Activated T-cell treated with anti-CD3 and anti-CD28 coated beads, Interleukin-2, amount 50 U/mL, for 4 hours (primary cell): ENCODE data around the gene CD34. TPM values are rescaled to one million over a fixed set of nuclear protein-coding genes. Genes with fewer than 3 reads are reported as not detected.
A peak's percentile ranks its signal among the peaks of the same experiment; 100 is the strongest.

ENCODE experiments used
- ATAC-seq, 2 donors: fragments of 200-7000 bp; cut with Tn5 transposase; one replicate each; pipeline ENCODE4 v1.10.0; 2021
- DNase-seq: peaks from one replicate; pipeline ENCODE4 v3.0.0-alpha.2; 2020
- H3K27me3 Mint-ChIP-seq: one replicate; pipeline ENCODE4 v1.8.0; 2021; ENCODE audit warnings: low read depth, mixed read lengths
- H3K36me3 Mint-ChIP-seq: one replicate; pipeline ENCODE4 v1.8.0; 2022; ENCODE audit warnings: mixed read lengths; ENCODE audit not compliant: insufficient read depth
- H3K4me1 Mint-ChIP-seq: one replicate; pipeline ENCODE4 v1.8.0; 2021; ENCODE audit warnings: low read depth, mixed read lengths
- H3K4me3 Mint-ChIP-seq: one replicate; pipeline ENCODE4 v1.8.0; 2021; ENCODE audit warnings: mild to moderate bottlenecking, moderate library complexity, mixed read lengths
- H3K9me3 Mint-ChIP-seq: one replicate; pipeline ENCODE4 v1.8.0; 2021; ENCODE audit warnings: mixed read lengths
- total RNA-seq, 3 donors: library from RNA; stranded (reverse); gene quantifications; one replicate each; pipeline ENCODE4 v1.2.1, GENCODE V29; 2021

Gene CD34
- total RNA-seq, 3 donors from 2014 or later: 0.05 to 0.20 (median 0.08) TPM

- H3K4me1 Mint-ChIP-seq: peaks cover 83% of the 10 kb centered on the region
- H3K27me3 Mint-ChIP-seq: no peaks in the 10 kb centered on the region
- H3K4me3 Mint-ChIP-seq: peak overlapping the region; percentile 92
- H3K9me3 Mint-ChIP-seq: no peaks in the 10 kb centered on the region
- ATAC-seq (peak; percentile 13 to 21), DNase-seq (no peak)
- H3K36me3 Mint-ChIP-seq: peaks cover 10% of the 10 kb centered on the region
Measured at GRCh38 chr1:207868251-207868773, 42.6 kb downstream of the CD34 start.

DNA sequence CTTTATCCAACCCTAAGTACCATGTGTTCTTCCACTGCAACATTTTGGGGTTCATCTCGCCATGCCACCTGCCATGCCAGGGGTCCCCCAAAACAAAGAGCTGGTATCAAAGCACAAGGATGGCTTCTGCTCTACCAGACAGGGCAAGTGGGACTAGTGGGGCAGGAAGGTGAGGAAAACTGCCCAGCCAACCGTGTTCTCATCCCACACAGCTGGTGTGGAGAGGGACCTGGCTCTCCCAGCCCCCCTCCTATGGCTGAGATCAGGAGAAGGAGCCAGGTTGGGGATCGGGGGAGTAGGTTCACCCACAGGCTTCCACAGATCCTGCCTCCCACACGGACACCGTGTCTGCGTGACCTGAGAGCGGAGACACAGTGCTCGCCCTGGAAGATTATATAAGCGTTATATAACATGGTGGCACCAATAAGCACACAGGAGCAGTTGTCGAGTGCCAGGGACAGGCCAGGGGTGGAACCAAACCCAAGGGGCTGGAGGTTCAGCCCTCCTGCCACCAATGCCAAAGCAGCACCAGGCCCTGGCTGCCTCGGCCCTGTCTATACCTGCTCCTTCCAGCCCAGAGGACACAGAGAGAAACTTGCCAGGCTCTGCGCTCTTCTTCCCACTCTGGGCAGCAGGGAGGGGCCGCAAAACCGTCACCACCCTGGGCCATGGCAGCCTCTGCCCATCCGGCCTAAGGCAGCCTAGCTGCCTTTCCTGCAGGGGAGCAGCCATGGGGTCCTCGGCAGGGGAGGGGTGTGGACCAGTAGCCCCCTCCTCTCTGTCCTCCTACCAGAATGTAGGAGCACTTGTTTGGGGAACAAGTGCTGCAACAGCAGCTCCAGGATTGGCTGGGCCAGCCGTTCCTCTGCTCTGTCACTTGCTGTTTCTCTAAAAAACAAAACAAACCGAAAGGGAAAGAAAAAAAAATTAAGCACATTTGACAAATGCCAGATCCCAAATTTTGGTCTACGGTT, 43.5 kb downstream of the CD34 start:
- H3K9me3 Mint-ChIP-seq: no peaks in the 10 kb centered on the region
- no peaks in the 10 kb centered on the region for H3K27me3 Mint-ChIP-seq
- H3K4me3 Mint-ChIP-seq: peak overlapping the region; percentile 92
- H3K4me1 Mint-ChIP-seq: peaks cover 83% of the 10 kb centered on the region
- peaks cover 15% of the 10 kb centered on the region for H3K36me3 Mint-ChIP-seq
- DNase-seq (no peak), ATAC-seq (peak; percentile 31 to 33)

GRCh38 chr1:207866471-207867135, 44.3 kb downstream of the CD34 start:
- Mint-ChIP-seq H3K9me3 (no peaks in the 10 kb centered on the region), H3K36me3 (peaks cover 21% of the 10 kb centered on the region), H3K4me1 (peaks cover 85% of the 10 kb centered on the region), H3K4me3 (peak overlapping the region; percentile 92), H3K27me3 (no peaks in the 10 kb centered on the region)
- no peak for ATAC-seq
- DNase-seq: no peak

DNA sequence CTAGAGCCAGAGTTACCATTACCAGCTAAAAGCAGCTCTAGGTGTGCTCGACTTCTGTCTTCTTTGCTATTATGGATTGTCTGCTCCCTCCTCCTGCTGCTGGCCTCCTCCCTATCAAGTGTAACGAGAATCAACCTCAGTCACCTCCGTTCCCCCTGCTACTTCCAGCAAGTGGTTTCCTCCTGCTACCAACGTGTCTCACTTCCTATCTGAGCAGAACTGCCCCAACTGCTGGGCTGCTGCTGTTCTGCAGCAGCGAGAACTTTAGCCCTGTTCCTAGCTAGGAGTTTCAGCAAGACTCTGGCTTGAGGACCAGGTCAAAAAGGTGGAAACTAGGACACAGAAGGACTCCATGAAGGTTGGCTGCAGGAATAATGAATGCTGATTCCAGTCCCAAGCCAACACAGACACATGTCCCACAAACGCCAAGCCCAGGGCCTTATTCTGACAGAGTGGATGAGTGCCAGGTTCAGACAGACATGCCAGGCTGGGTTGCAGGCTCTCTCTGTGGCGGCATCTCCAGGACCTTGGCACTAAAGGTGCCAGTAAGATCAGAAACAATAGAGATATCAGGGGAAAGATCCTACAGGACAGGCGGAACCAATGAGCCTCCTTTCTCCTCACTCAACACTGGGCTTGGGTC, 46.9 kb downstream of the CD34 start:
- DNase-seq: no peak
- Mint-ChIP-seq H3K27me3 (no peaks in the 10 kb centered on the region), H3K9me3 (no peaks in the 10 kb centered on the region), H3K36me3 (peaks cover 21% of the 10 kb centered on the region), H3K4me1 (peaks cover 67% of the 10 kb centered on the region), H3K4me3 (peak overlapping the region; percentile 35)
- peak; percentile 44 to 56 for ATAC-seq

DNA sequence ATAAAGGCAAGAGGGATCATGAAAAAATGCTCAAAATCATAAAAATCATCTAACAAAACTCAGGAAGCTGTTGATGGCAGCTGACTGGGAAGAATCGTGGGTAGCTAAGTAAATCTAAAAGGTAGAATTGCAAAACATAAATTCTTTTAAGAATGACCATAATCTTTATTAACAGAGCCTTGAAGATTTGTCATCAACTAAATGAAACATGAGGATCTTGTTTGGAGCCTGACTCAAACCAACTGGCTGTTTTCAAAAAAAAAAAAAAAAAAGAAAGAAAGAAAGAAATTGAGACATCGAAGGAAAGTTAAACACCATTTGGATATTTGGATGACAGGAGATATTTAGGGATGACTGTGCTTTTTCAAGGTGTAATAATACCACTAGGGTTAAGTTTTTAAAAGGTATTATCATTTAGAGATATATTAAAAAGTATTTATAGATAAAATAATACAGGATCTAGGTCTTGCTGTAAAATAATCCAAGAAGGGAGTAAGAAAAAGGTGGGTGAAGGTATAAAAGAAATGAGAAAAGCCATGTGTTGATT, 48.6 kb downstream of the CD34 start:
- Mint-ChIP-seq H3K36me3 (peaks cover 24% of the 10 kb centered on the region), H3K4me3 (peak overlapping the region; percentile 58)
- ATAC-seq: no peak

DNA sequence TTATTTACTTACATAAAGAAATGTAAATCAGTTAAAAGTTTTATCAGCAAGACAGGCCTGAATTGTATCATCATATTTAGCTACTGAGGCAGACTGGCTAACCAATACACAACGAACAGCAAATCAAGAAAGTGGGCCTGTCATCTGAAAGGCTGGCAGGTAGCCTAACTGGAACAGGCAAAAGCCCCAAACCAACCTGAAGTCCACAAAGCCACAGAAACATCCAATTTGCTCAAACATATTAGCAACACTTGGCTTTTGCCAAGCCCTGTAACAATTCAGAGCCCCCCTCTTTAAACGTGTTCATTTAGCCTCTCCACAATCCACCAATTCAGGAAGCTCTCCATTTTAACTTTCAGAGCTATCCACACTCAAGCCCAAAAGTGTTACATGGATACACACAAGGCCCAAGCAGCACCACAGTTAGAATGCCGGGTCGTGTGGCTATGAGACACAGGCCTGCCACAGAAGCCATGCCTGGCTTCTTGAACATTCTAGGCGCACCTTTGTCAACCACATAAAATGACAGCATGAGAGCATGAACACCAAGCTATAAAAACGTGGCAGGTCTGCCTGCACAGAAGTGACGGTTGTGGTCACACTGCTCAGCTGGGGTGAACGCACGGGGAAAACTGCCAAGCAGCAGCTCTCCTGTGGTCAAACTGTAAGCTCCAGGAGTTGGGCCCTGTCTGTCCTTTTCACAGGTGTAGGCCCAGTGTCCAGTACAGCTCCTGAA, 49.3 kb downstream of the CD34 start:
- no peaks in the 10 kb centered on the region for H3K9me3 Mint-ChIP-seq
- no peaks in the 10 kb centered on the region for H3K27me3 Mint-ChIP-seq
- peaks cover 61% of the 10 kb centered on the region for H3K4me1 Mint-ChIP-seq
- DNase-seq: peak; percentile 18
- peak overlapping the region; percentile 58 for H3K4me3 Mint-ChIP-seq
- peaks cover 28% of the 10 kb centered on the region for H3K36me3 Mint-ChIP-seq
- ATAC-seq: peak; percentile 46 to 55

More for the DNA sequence above, 48.6 kb downstream of the CD34 start:
- Mint-ChIP-seq H3K27me3 (no peaks in the 10 kb centered on the region), H3K4me1 (peaks cover 63% of the 10 kb centered on the region), H3K9me3 (no peaks in the 10 kb centered on the region)
- DNase-seq: no peak

DNA sequence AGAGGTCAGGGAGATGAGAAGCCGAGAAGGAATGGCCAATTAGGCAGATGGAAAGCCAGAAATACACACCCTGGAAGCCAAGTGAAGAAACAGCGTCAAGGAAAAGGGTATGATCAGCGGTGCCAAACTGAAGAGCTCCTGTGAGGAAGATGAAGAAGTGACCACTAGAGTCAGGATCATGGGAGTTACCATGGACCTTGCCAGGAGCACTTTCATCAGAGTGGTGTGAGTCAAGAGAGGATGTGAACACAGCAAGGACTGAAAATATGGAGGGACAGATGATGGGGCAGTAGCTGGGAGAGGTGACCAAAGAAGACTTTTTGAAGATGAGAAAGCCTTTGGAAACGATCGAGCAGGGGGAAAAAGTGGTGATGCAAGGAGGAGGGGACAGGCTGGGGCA, 50.4 kb downstream of the CD34 start:
- peaks cover 26% of the 10 kb centered on the region for H3K36me3 Mint-ChIP-seq
- no peak for DNase-seq
- H3K9me3 Mint-ChIP-seq: no peaks in the 10 kb centered on the region
- peaks cover 60% of the 10 kb centered on the region for H3K4me1 Mint-ChIP-seq
- no peaks in the 10 kb centered on the region for H3K27me3 Mint-ChIP-seq
- ATAC-seq: no peak
- H3K4me3 Mint-ChIP-seq: no peak overlapping the region

GRCh38 chr1:207858806-207859205, 52.1 kb downstream of the CD34 start:
- Mint-ChIP-seq H3K27me3 (no peaks in the 10 kb centered on the region), H3K36me3 (peaks cover 26% of the 10 kb centered on the region), H3K4me3 (no peak overlapping the region)

DNA sequence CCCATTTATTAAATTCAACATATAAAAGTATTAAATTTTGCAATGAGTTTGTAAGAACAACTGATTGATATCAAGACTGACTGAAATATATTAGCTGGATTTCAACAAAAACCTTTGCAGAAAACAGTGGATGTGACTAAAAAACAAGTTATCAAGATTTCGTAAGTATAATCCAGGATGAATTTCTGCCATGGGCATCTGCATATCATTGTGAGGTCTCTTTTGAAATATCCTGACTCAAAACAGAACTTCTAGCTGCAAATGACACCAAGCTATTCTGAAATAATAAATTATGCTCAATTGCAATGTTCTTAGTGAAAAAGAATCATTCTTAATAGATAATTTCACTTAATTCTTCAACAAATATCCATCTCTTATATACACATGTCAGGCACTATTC, 52.6 kb downstream of the CD34 start:
- Mint-ChIP-seq H3K9me3 (no peaks in the 10 kb centered on the region), H3K4me3 (no peak overlapping the region), H3K4me1 (peaks cover 54% of the 10 kb centered on the region), H3K27me3 (no peaks in the 10 kb centered on the region), H3K36me3 (peaks cover 24% of the 10 kb centered on the region)
- no peak for DNase-seq
- no peak for ATAC-seq

More at GRCh38 chr1:207858806-207859205, 52.1 kb downstream of the CD34 start:
- DNase-seq (no peak), ATAC-seq (no peak)
- Mint-ChIP-seq H3K4me1 (peaks cover 53% of the 10 kb centered on the region), H3K9me3 (no peaks in the 10 kb centered on the region)

DNA sequence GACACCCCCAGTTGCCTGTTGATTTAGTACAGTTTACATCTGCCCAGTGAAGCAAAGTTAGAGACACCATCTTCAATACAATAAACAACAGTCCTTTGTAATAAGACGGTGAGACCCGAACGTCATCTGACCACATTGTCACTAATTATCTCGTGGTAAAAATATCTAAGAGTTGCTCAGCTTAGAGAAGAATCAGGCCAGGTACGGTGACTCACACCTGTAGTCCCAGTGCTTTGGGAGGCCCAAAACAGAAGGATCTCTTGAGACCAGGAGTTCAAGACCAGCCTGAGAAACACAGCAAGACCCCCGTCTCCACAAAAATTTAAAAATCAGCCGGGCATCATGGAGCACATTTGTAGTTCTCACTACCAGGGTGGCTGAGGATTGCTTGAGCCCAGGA, 53.5 kb downstream of the CD34 start:
- Mint-ChIP-seq H3K36me3 (peaks cover 21% of the 10 kb centered on the region), H3K9me3 (no peaks in the 10 kb centered on the region), H3K27me3 (no peaks in the 10 kb centered on the region), H3K4me1 (peaks cover 55% of the 10 kb centered on the region), H3K4me3 (no peak overlapping the region)
- DNase-seq (no peak), ATAC-seq (no peak)

- Mint-ChIP-seq H3K36me3 (peaks cover 19% of the 10 kb centered on the region), H3K9me3 (no peaks in the 10 kb centered on the region), H3K4me3 (no peak overlapping the region), H3K4me1 (peaks cover 54% of the 10 kb centered on the region), H3K27me3 (no peaks in the 10 kb centered on the region)
- ATAC-seq (no peak), DNase-seq (no peak)
Measured at GRCh38 chr1:207856276-207857023, 54.5 kb downstream of the CD34 start.

DNA sequence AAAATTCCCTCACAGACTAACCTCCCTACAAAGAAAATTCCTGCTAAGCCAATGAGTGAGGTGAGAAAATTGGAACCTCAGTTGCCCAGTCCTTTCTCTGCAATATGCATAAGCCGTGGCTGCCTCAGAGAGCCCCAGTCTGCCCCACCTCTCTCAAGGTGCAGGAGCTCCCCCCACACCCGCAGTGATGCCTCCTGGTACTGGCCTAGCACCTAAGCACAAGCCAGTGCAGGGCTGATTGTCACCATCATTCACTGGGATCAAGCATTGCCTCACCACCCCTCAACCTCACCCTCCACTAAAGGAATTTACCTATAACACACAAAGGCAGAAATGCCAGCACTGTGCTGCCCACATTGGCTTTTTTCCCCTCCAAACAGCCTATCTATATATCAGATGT, 56.9 kb downstream of the CD34 start:
- Mint-ChIP-seq H3K4me3 (no peak overlapping the region), H3K36me3 (peaks cover 30% of the 10 kb centered on the region), H3K9me3 (no peaks in the 10 kb centered on the region), H3K4me1 (peaks cover 72% of the 10 kb centered on the region), H3K27me3 (no peaks in the 10 kb centered on the region)
- ATAC-seq (no peak), DNase-seq (no peak)

DNA sequence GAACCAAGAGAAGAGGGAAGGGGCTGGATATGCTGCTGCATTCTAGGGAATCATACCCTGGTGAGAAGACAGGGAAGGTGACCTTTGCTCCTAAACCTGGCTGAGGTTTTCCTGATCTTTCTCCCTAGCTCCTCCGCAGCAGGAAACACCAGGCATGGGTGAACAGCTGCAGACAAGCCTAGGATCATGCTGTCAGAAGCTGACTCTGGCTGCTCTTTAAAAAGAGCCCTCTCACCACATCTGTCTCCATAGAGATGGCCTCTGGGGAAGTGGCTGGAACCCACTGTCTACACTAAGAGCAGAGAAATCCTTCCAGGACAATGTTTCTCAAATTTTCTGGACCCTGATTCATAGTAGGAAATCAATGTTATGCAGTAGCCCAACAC, 57.6 kb downstream of the CD34 start:
- no peak for DNase-seq
- Mint-ChIP-seq H3K36me3 (peaks cover 30% of the 10 kb centered on the region), H3K27me3 (no peaks in the 10 kb centered on the region), H3K4me3 (no peak overlapping the region), H3K9me3 (no peaks in the 10 kb centered on the region), H3K4me1 (peaks cover 78% of the 10 kb centered on the region)
- no peak for ATAC-seq
